Femur (tissue), 1 donor: ENCODE results near the gene SBNO2.

Experiments used
- DNase-seq: peaks from one replicate; pipeline ENCODE4 v3.0.0-alpha.2; 2017

SBNO2 gene

DNA sequence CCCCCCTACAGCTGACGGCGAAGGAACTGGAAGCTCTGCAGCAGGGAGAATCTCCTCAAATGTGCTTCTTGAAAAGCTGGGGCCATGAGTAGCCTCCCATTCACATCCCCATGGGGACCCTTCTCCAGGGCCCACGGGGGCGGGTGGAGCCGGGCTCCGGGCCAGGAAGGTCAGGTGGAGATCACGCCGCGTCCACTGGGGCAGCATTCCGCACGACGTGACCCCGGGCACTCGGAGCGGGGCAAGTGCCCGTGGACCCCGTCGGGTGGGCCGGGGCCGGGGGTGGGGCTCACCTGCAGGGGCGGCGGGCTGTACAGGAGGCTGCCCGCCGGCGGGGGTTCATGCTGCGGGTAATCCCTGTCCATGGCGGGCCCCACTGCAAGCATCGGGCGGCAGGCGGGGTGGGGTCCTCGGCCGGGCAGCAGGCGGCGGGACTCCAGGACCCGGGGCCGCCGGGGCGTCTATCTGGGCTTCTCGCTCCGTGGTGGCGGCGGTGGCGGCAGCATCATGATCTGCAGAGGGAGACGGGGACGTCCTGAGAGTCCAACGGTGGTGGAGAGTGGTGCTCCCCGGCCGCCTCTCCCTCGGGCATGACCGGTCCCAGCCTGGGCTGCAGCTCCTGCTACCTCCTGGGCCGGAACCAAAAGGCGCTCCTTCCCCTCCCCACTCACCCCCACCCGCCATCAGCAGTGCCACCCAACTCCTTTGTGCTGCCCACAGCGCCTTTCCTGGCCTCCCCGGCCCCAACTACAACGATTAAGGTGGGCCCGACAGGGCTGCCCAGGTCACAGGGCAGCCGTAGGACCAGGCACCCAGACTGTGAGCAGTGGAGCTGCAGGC lies 20.0 kb downstream of the SBNO2 start:
- no peak for DNase-seq

DNA sequence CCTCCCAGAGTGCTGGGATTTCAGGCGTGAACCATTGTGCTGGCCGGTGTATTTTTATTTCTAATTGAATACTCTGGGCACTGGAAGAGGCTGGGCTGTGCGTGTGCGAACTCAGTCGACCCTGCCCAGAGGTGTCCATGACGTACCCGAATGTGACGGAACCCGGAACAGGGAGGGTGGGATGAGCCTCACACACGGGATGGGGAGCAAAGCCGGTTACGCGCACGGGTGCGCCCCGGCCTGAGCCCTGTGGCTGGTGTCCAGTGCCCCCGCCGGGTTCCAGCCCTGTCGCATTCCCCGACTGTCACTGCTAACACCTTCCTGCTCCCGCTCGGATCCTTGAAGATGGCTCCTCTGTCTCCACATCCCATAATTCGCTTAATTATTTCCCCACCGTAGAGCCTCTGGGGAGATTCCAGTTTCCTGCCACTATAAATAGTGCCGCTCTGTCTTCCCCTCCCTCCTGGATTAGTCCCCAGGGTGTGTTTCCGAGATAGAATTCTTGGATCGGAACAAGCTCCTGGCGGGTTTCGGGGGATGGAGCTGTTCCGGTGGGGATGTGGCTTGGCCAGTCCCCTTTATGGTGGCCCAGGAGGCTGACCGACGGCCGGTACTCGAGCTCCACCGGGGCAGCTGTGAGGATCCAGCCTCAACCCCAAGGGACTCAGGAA lies 22.0 kb downstream of the SBNO2 start:
- no peak for DNase-seq

- no peak for DNase-seq
These were observed 22.9 kb downstream of the SBNO2 start for GRCh38 chr19:1151037-1151724.

- no peak for DNase-seq
These were observed 23.6 kb downstream of the SBNO2 start for GRCh38 chr19:1150333-1151036.

DNA sequence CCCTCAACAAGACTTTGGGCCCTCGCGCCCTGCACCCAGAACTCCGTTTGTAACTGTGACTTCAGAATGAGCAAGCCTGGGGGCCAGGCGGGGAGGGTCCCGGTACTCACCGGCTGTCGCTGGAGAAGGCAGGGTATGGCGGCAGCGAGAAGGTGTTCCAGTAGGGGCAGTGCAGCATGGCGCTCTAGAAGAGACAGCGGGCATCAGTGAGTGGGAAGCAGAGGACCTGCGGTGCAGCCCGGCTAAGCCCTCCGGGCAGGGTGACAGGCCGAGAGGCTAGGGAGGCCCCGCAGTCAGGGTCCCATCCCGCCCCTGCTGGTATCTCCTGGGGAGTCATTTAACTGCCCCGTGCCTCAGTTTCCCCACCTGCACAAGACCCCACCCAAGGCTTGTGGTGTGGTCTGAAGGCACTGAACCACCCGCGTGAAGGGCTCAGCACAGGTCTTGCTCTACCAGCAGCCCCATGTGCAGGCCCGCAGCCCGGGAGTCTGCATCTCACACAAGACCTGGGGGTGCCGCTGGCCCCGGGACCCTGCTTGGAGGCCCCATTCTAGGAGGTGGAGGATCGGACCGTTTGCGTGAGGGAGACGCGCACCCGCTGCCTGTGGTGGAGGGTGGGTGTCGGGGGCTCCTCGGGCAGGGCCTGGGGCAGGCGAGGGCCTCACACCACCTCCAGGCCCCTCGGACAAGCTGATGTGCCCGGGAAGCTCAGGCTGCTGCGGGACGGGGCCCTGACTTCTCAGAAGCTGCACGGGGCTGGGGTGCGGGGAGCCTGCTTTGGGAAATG lies 24.6 kb downstream of the SBNO2 start:
- DNase-seq: no peak

- no peak for DNase-seq
These were observed 26.0 kb downstream of the SBNO2 start for GRCh38 chr19:1147934-1148549.

- no peak for DNase-seq
These were observed 26.9 kb downstream of the SBNO2 start for GRCh38 chr19:1146858-1147780.

DNA sequence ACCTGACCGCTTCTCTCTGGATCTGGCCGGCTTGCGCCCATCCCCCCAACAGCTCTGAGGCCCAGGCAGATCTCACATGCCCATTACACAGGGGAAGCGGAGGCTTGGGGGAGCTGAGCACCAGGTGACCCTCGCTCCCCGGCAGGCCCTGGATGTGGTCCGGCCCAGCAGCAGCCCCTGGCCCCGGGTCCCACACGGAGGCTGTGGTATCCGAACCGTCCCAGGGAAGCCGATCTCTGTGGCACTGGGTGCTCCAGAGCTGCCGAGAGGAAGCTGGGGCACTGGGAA lies 27.7 kb downstream of the SBNO2 start:
- no peak for DNase-seq

DNA sequence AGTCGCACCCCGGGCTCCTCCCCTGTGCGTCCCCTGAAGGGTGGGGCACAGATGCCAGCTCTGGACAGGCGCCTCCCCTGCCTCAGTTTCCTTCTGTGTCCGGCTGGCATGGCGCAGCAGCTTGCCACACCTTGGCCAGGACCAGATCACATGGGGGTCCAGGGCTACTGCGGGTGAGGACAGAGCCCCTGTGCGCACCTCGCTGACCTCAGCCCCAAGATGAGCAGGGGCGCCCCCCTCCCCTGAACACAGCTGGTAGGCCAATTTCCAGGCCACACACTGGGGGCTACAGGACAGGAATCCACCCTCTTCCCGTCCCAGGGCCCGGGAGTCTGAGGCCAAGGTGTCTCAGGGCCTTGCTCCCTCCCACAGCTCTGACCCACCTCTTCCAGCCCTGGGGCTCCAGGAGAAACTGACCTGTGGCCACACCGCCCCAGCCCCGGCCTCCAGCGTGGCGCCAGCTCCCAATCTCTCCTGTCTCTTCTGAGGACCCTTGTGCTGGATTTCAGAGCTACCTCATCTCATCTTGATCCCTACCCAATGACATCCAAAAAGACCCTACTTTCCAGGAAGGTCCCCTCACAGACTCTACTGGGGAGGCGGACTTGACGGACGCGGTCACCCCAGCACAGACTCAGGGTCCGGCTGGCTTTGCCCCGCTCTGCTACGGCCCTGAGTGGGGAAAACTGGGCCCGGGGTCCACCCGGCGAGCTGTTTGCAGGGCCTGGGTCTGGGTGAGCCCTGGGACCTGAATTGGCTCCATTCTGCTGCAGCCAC lies 28.2 kb downstream of the SBNO2 start:
- DNase-seq: no peak

DNA sequence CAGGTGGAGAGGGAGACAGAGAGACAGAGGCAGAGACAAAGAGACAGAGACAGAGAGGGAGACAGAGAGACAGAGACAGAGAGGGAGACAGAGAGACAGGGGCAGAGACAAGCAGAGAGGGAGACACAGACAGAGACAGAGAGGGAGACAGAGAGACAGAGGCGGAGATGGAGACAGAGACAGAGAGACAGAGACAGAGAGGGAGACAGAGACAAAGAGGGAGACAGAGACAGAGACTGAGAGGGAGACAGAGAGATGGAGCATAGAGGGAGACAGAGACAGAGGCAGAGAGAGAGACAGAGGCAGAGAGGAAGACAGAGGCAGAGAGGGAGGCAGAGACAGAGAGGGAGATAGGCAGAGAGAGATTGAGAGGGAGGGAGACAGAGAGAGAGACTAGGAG lies 29.3 kb downstream of the SBNO2 start:
- no peak for DNase-seq

GRCh38 chr19:1143828-1144399 lies 30.2 kb downstream of the SBNO2 start:
- DNase-seq: no peak

- DNase-seq: no peak
These were observed 32.1 kb downstream of the SBNO2 start for GRCh38 chr19:1141944-1142343.

GRCh38 chr19:1140272-1141027 lies 33.6 kb downstream of the SBNO2 start:
- no peak for DNase-seq

DNA sequence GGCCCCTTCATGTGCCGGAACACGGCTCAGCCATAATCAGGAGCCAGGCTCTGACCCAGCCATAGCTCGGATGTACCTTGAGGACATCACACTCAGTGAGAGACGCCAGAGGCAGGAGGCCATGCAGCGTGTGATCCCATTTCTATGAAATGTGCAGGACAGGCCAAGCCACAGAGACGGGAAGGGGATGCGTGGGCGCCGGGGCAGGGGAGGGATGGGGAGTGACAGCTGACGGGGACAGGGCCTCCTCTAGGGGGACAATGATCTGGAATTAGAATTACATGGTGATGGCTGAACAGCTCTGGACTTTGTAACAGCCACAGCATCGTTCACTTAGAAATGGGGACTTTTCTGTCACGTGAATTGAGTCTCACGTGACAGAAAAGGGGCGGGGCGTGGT lies 34.9 kb downstream of the SBNO2 start:
- DNase-seq: no peak

DNA sequence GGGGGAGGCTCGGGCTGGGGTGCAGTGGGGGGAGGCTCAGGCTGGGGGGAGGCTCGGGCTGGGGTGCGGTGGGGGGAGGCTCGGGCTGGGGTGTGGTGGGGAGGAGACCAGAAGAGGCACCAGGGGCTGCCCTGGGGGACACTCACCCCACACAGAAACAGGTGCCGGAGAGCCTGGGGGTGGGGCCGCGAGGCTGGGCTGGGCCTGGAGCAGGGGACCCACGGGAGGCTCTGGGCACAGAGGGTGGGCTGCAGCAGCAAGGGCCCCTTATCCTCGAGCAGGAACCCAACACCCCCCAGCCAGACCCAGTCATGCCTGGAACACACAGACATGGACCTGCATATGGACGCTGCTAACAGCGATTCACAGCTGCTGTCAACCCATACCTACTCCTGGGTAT lies 35.9 kb downstream of the SBNO2 start:
- no peak for DNase-seq

GRCh38 chr19:1136621-1137317 lies 37.3 kb downstream of the SBNO2 start:
- DNase-seq: no peak

DNA sequence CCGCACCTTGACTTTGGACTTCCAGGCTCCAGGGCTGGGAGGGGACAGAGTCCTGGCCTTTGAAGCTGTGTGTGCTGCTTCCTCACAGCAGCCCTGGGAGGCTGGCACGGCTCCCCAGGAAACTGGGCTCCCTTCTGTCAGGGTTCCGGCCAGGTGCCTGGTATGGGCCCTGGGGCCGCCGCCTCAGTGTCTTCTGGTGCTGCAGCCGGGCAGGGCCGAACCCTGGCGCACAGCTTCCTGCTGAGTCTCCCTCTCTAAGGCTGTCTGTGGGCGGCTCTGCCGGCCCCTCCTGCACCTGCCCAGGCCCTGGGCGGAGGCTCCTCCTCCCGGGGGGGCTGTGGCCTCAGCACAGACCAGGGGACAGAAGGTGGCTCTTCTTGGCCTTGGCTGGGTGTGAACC lies 37.9 kb downstream of the SBNO2 start:
- no peak for DNase-seq

- no peak for DNase-seq
These were observed 38.6 kb downstream of the SBNO2 start for GRCh38 chr19:1135454-1135853.
